Brain microvascular endothelial cell (primary cell): Measurements from ENCODE around the gene EBF4.

ENCODE experiments used
- DNase-seq: peaks from one replicate; pipeline ENCODE4 v3.0.0-alpha.2; 2020
- H3K27ac ChIP-seq: fragments of 250-450 bp; sonication (Bioruptor Pico); 2 replicates; pipeline ENCODE4 v1.5.1; 2020; ENCODE audit warnings: mild to moderate bottlenecking, moderate library complexity
- H3K27me3 ChIP-seq: fragments of 250-450 bp; sonication (Bioruptor Pico); replicated peaks from 2 replicates; pipeline ENCODE4 v1.5.1; 2020; ENCODE audit warnings: mild to moderate bottlenecking
- H3K36me3 ChIP-seq: fragments of 250-450 bp; sonication (Bioruptor Pico); replicated peaks from 2 replicates; pipeline ENCODE4 v1.5.1; 2020; ENCODE audit warnings: mild to moderate bottlenecking
- H3K4me3 ChIP-seq: 2 replicates; pipeline ENCODE4 v1.5.1; 2011; ENCODE audit warnings: low read depth, mild to moderate bottlenecking, control low read depth, low read length, moderate library complexity
- in situ Hi-C: cut with HindIII; loops from 2 replicates; pipeline ENCODE4 v1.10.0; 2017; ENCODE audit warnings: low sequenced_read_pairs, low pct_ligation_motif_present
- TF ChIP-seq, protein P1 (sequence below): IDR thresholded peaks from 2 replicates; pipeline ENCODE4 v1.5.1; 2011; ENCODE audit warnings: low read depth, mild to moderate bottlenecking, moderate library complexity, low read length, control low read depth, inconsistent platforms; ENCODE audit errors: missing control alignments

Gene EBF4

DNA sequence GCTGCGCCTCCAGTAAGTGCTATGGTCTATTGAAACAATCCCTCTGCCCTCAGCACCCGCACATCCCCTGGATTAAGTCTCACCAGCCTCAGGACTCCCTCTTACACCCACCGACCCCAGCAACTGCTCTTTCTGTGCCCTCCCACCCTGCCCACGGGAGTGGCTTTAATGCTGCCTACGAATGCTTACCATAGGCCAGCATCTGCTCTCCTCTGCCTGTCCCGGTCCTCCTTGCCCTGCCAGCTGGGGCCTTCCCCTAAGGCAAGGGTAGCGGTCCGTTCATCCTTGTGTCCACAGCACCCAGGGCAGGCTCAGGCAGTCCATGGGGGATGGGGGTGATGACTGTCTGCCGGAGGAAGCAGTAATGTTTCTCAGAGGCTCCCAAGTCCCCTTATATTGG, 4.1 kb downstream of the EBF4 start:
- Histone ChIP-seq H3K27me3 (peaks cover 46% of the 10 kb centered on the region), H3K27ac (no peak overlapping the region), H3K36me3 (no peaks in the 10 kb centered on the region), H3K4me3 (no peak overlapping the region)
- DNase-seq, result no peak
- in situ Hi-C loops, result no loop called here
- TF ChIP-seq, protein P1, sequence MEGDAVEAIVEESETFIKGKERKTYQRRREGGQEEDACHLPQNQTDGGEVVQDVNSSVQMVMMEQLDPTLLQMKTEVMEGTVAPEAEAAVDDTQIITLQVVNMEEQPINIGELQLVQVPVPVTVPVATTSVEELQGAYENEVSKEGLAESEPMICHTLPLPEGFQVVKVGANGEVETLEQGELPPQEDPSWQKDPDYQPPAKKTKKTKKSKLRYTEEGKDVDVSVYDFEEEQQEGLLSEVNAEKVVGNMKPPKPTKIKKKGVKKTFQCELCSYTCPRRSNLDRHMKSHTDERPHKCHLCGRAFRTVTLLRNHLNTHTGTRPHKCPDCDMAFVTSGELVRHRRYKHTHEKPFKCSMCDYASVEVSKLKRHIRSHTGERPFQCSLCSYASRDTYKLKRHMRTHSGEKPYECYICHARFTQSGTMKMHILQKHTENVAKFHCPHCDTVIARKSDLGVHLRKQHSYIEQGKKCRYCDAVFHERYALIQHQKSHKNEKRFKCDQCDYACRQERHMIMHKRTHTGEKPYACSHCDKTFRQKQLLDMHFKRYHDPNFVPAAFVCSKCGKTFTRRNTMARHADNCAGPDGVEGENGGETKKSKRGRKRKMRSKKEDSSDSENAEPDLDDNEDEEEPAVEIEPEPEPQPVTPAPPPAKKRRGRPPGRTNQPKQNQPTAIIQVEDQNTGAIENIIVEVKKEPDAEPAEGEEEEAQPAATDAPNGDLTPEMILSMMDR, result no peak

DNA sequence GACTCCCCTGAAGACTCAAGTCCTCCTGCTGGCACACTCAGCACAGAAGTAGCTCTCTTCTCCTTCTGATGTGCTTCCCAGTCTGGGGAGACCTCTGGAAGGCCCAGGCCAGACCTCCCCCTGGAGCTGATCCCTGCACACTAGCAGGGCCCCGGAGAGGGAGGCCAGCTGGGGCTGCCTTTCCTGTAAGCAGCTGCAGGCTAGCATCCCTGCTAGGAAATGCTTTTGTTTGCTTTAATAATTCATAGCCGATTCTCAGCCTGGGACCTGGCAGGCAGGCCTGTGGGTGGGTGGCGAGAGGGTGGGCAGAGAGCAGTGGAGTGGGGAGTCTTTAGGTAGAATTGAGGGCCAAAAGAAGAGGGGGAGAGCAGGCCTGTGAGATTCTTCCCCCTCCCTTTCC, 5.2 kb downstream of the EBF4 start:
- Histone ChIP-seq H3K4me3 (no peak overlapping the region), H3K27ac (no peak overlapping the region), H3K27me3 (peaks cover 39% of the 10 kb centered on the region), H3K36me3 (no peaks in the 10 kb centered on the region)
- in situ Hi-C loops, result no loop called here
- TF ChIP-seq, protein P1, result no peak
- no peak for DNase-seq

- H3K27me3 ChIP-seq, result peaks cover 37% of the 10 kb centered on the region
- in situ Hi-C loops, result no loop called here
- no peaks in the 10 kb centered on the region for H3K36me3 ChIP-seq
- H3K4me3 ChIP-seq, result no peak overlapping the region
- TF ChIP-seq, protein P1, result no peak
- DNase-seq, result no peak
- H3K27ac ChIP-seq, result no peak overlapping the region
These were observed 5.7 kb downstream of the EBF4 start for GRCh38 chr20:2698186-2698817.

GRCh38 chr20:2698912-2699311, 6.3 kb downstream of the EBF4 start:
- in situ Hi-C loops, result no loop called here
- H3K4me3 ChIP-seq, result no peak overlapping the region
- H3K36me3 ChIP-seq, result no peaks in the 10 kb centered on the region
- H3K27me3 ChIP-seq, result peaks cover 31% of the 10 kb centered on the region
- TF ChIP-seq, protein P1, result no peak
- no peak for DNase-seq
- H3K27ac ChIP-seq, result no peak overlapping the region

GRCh38 chr20:2699775-2700413, 7.3 kb downstream of the EBF4 start:
- TF ChIP-seq, protein P1, result no peak
- no peak for DNase-seq
- Histone ChIP-seq H3K27ac (no peak overlapping the region), H3K27me3 (peaks cover 23% of the 10 kb centered on the region), H3K36me3 (no peaks in the 10 kb centered on the region), H3K4me3 (no peak overlapping the region)
- in situ Hi-C loops, result no loop called here
